ENCODE data around the gene OGG1.

Gene OGG1

GRCh38 chr3:9725775-9726515 is 23.8 kb upstream of the OGG1 start:
- DNase-seq = no peak
- intact Hi-C loops (cut with DNase I) = no loop called here

- intact Hi-C loops (cut with DNase I) = no loop called here
These were observed 22.6 kb upstream of the OGG1 start for GRCh38 chr3:9727041-9727595.

GRCh38 chr3:9727743-9728142 is 22.0 kb upstream of the OGG1 start:
- peak in 2 of 42 donors; percentile 34 to 55 for DNase-seq
- intact Hi-C loops (cut with DNase I) = no loop called here

More at GRCh38 chr3:9727041-9727595, 22.6 kb upstream of the OGG1 start:
- no peak for DNase-seq

GRCh38 chr3:9729419-9729818 is 20.3 kb upstream of the OGG1 start:
- intact Hi-C loops (cut with DNase I) = no loop called here
- DNase-seq = no peak

- intact Hi-C loops (cut with DNase I) = loop anchor here (2.0 to 5.0 kb wide), 2 partner anchors 18 to 62 kb away; partner anchors contain the start of genes ARPC4, OGG1 and TADA3
- no peak for DNase-seq
These were observed 19.0 kb upstream of the OGG1 start for GRCh38 chr3:9730657-9731205.

- intact Hi-C loops (cut with DNase I) = loop anchor here (2.0 to 5.0 kb wide), 2 partner anchors 17 to 61 kb away; partner anchors contain the start of genes ARPC4, OGG1 and TADA3
- peak; percentile 96 to 100 (median 100) for DNase-seq
These were observed 18.3 kb upstream of the OGG1 start, which contains the start of gene BRPF1 for GRCh38 chr3:9731206-9732079. Gene BRPF1, plus strand, starts transcription at chr3:9731735. Its CDS starts 2,406 bp downstream, at chr3:9734141.

GRCh38 chr3:9732080-9732739 is 17.5 kb upstream of the OGG1 start:
- peak in 7 of 42 donors; percentile 13 to 47 (median 21) for DNase-seq
- intact Hi-C loops (cut with DNase I) = loop anchor here (5.0 kb wide), 1 partner anchor 60 kb away; the partner anchor contains the start of genes ARPC4 and TADA3

- intact Hi-C loops (cut with DNase I) = loop anchor here (5.0 kb wide), 1 partner anchor 60 kb away; the partner anchor contains the start of genes ARPC4 and TADA3
- DNase-seq = no peak
These were observed 17.0 kb upstream of the OGG1 start for GRCh38 chr3:9732740-9733115.

- peak in 41 of 42 donors; percentile 33 to 93 (median 70) for DNase-seq
- intact Hi-C loops (cut with DNase I) = no loop called here
These were observed 12.9 kb upstream of the OGG1 start for GRCh38 chr3:9736831-9737230.

- no peak for DNase-seq
- intact Hi-C loops (cut with DNase I) = no loop called here
These were observed 10.6 kb upstream of the OGG1 start for GRCh38 chr3:9739181-9739580.

GRCh38 chr3:9742560-9742959 is 7.2 kb upstream of the OGG1 start:
- DNase-seq = no peak
- intact Hi-C loops (cut with DNase I) = loop anchor here (10.0 kb wide), 1 partner anchor 88 kb away; no protein-coding TSS in a partner anchor

GRCh38 chr3:9743548-9743947 is 6.2 kb upstream of the OGG1 start:
- DNase-seq = no peak
- intact Hi-C loops (cut with DNase I) = loop anchor here (10.0 kb wide), 1 partner anchor 89 kb away; no protein-coding TSS in a partner anchor

GRCh38 chr3:9744162-9744561 is 5.6 kb upstream of the OGG1 start:
- DNase-seq = no peak

GRCh38 chr3:9745521-9745920 is 4.2 kb upstream of the OGG1 start:
- no peak for DNase-seq
- intact Hi-C loops (cut with DNase I) = loop anchor here (5.0 to 10.0 kb wide), 2 partner anchors 47 to 91 kb away; partner anchors contain the start of genes ARPC4 and TADA3

More at GRCh38 chr3:9744162-9744561, 5.6 kb upstream of the OGG1 start:
- intact Hi-C loops (cut with DNase I) = loop anchor here (10.0 kb wide), 1 partner anchor 89 kb away; no protein-coding TSS in a partner anchor

- intact Hi-C loops (cut with DNase I) = loop anchor here (5.0 to 10.0 kb wide), 2 partner anchors 46 to 92 kb away; partner anchors contain the start of genes ARPC4 and TADA3
- DNase-seq = peak in 3 of 42 donors; percentile 26 to 46 (median 41)
These were observed 3.4 kb upstream of the OGG1 start for GRCh38 chr3:9746330-9746729.

GRCh38 chr3:9747267-9747666 is 2.5 kb upstream of the OGG1 start:
- DNase-seq = no peak
- intact Hi-C loops (cut with DNase I) = loop anchor here (5.0 to 10.0 kb wide), 2 partner anchors 45 to 92 kb away; partner anchors contain the start of genes ARPC4 and TADA3

GRCh38 chr3:9748031-9748430 is 1.7 kb upstream of the OGG1 start:
- no peak for DNase-seq
- intact Hi-C loops (cut with DNase I) = loop anchor here (2.0 to 10.0 kb wide), 3 partner anchors 17 to 93 kb away; partner anchors contain the start of genes ARPC4, BRPF1 and TADA3

- intact Hi-C loops (cut with DNase I) = loop anchor here (2.0 to 10.0 kb wide), 3 partner anchors 18 to 94 kb away; partner anchors contain the start of genes ARPC4, BRPF1 and TADA3
- peak in 3 of 42 donors; percentile 20 to 33 (median 21) for DNase-seq
These were observed 482 bp upstream of the OGG1 start for GRCh38 chr3:9749296-9749644.

Data from head of caudate nucleus (tissue), 42 donors.